ENCODE measurements around the gene PRKCSH. TPM values are rescaled to one million over a fixed set of nuclear protein-coding genes. Genes with fewer than 3 reads are reported as not detected.

The PRKCSH gene
- total RNA-seq, 2 experiments from 2014 or later: 95.6 to 271 TPM

DNA sequence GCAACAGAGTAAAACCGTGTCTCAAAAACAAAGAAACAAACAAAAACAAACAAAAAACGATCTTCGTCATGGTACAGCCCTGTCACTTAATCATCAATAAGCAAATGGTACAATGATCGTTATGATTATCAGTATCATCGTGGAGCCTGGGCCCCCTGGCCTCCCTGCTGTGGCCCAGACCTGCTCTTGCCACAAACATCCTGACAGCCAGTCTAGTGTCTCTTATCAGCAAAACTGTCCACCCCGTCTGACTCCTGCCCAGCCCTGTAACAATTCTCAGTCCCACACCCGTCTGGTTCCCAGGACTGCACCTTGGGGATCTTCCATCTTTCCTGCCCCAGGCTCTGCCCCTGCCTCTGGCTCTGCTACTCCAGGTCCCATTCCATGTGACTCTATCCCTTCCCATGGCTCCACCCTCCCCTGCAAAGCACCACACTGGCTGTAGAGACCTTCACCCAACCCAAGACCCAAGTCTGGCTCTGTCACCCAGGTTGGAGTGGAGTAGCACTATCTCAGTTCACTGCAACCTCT, 64.5 kb downstream of the PRKCSH start:
- DNase-seq (ENCODE audit: low spot score): no peak
- Histone ChIP-seq H2AFZ (ENCODE audit: low read length) (no peak overlapping the region), H3K36me3 (ENCODE audit: insufficient read depth, low read length) (peaks cover 22% of the 10 kb centered on the region), H4K20me1 (ENCODE audit: insufficient read depth, low read length) (no peaks in the 10 kb centered on the region), H3K9me2 (ENCODE audit: insufficient read depth, low read length) (no peaks in the 10 kb centered on the region), H3K4me2 (ENCODE audit: low read length) (no peak overlapping the region), H3K4me1 (ENCODE audit: insufficient read depth, low read length, poor library complexity, severe bottlenecking) (peaks cover 7% of the 10 kb centered on the region), H3K79me2 (ENCODE audit: insufficient read depth, low read depth, low read length) (peaks cover 6% of the 10 kb centered on the region; the same call in 1 of the 2 replicates), H3K27ac (ENCODE audit: low read depth, low read length, poor library complexity, severe bottlenecking) (no peak overlapping the region), H3K4me3 (ENCODE audit: low read depth, low read length, poor library complexity, severe bottlenecking) (no peak overlapping the region), H3K9me3 (ENCODE audit: low read length) (no peaks in the 10 kb centered on the region)
- ChIA-PET POLR2A (no interaction called here), CTCF (ENCODE audit: unreplicated experiment) (no interaction called here)
- TF ChIP-seq, protein P1, sequence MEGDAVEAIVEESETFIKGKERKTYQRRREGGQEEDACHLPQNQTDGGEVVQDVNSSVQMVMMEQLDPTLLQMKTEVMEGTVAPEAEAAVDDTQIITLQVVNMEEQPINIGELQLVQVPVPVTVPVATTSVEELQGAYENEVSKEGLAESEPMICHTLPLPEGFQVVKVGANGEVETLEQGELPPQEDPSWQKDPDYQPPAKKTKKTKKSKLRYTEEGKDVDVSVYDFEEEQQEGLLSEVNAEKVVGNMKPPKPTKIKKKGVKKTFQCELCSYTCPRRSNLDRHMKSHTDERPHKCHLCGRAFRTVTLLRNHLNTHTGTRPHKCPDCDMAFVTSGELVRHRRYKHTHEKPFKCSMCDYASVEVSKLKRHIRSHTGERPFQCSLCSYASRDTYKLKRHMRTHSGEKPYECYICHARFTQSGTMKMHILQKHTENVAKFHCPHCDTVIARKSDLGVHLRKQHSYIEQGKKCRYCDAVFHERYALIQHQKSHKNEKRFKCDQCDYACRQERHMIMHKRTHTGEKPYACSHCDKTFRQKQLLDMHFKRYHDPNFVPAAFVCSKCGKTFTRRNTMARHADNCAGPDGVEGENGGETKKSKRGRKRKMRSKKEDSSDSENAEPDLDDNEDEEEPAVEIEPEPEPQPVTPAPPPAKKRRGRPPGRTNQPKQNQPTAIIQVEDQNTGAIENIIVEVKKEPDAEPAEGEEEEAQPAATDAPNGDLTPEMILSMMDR (conservative IDR thresholded peaks at IDR 0.05; ENCODE audit: low read length): no peak
- TF ChIP-seq EZH2phosphoT487 (IDR thresholded peaks at IDR 0.05; ENCODE audit: borderline replicate concordance, low read depth, low read length): no peak
- BruUV-seq (replicated peaks): no TSS peak
- intact Hi-C loops (cut with micrococcal nuclease; ENCODE audit: unreplicated experiment): no loop called here

Small RNA genes within 50 kb of the gene (microRNA-seq; reads per million reads assigned to microRNA genes)
- 6.1 reads per million for gene MIR7974 (ENCODE audit: borderline replicate concordance)

Small RNA genes within 50 kb of the gene (small RNA-seq; reads per million reads assigned to genes)
- 1.0 reads per million, percentile 51 among the genes with 10 or more reads in this experiment for gene MIR7974
- gene RF00019: not detected

Other genes starting within 250 kb of the PRKCSH start
- gene KANK2, start 238.1 kb upstream of the PRKCSH start, total RNA-seq (2014; rRNA removed; shearing (Covaris generic)): 135 and 186 TPM in 2 replicates
- gene KANK2, start 238.1 kb upstream of the PRKCSH start, total RNA-seq (2022): 174 TPM in 2 replicates
- not detected in 2 replicates for gene ANGPTL8, start 196.0 kb upstream of the PRKCSH start, total RNA-seq (2014; rRNA removed; shearing (Covaris generic))
- 1.0 TPM in 1 of 2 replicates, not detected in the other for gene ANGPTL8, start 196.0 kb upstream of the PRKCSH start, total RNA-seq (2022)
- 16.6 and 24.1 TPM in 2 replicates for gene DOCK6, start 173.1 kb upstream of the PRKCSH start, total RNA-seq (2014; rRNA removed; shearing (Covaris generic))
- gene DOCK6, start 173.1 kb upstream of the PRKCSH start, total RNA-seq (2022): 74.6 and 78.2 TPM in 2 replicates
- not detected in 2 replicates for gene TSPAN16, start 139.5 kb upstream of the PRKCSH start, total RNA-seq (2014; rRNA removed; shearing (Covaris generic))
- not detected in 2 replicates for gene TSPAN16, start 139.5 kb upstream of the PRKCSH start, total RNA-seq (2022)
- 1.1 and 1.9 TPM in 2 replicates for gene RAB3D, start 96.0 kb upstream of the PRKCSH start, total RNA-seq (2014; rRNA removed; shearing (Covaris generic))
- 7.7 and 8.4 TPM in 2 replicates for gene RAB3D, start 96.0 kb upstream of the PRKCSH start, total RNA-seq (2022)
- 58.4 and 58.9 TPM in 2 replicates for gene TMEM205, start 89.4 kb upstream of the PRKCSH start, total RNA-seq (2014; rRNA removed; shearing (Covaris generic))
- 32.0 and 39.9 TPM in 2 replicates for gene TMEM205, start 89.4 kb upstream of the PRKCSH start, total RNA-seq (2022)
- gene CCDC159, start 89.1 kb upstream of the PRKCSH start, total RNA-seq (2014; rRNA removed; shearing (Covaris generic)): 13.3 and 14.1 TPM in 2 replicates
- gene CCDC159, start 89.1 kb upstream of the PRKCSH start, total RNA-seq (2022): 18.9 and 26.1 TPM in 2 replicates
- 0.54 and 0.88 TPM in 2 replicates for gene PLPPR2, start 80.2 kb upstream of the PRKCSH start, total RNA-seq (2014; rRNA removed; shearing (Covaris generic))
- 2.7 and 3.6 TPM in 2 replicates for gene PLPPR2, start 80.2 kb upstream of the PRKCSH start, total RNA-seq (2022)
- gene SWSAP1, start 61.0 kb upstream of the PRKCSH start, total RNA-seq (2014; rRNA removed; shearing (Covaris generic)): 5.6 and 6.6 TPM in 2 replicates
- 5.6 and 6.8 TPM in 2 replicates for gene SWSAP1, start 61.0 kb upstream of the PRKCSH start, total RNA-seq (2022)
- 9.9 and 19.6 TPM in 2 replicates for gene EPOR, start 51.3 kb upstream of the PRKCSH start, total RNA-seq (2014; rRNA removed; shearing (Covaris generic))
- 11.3 and 15.7 TPM in 2 replicates for gene EPOR, start 51.3 kb upstream of the PRKCSH start, total RNA-seq (2022)
- gene RGL3, start 16.3 kb upstream of the PRKCSH start, total RNA-seq (2014; rRNA removed; shearing (Covaris generic)): 0.41 TPM in 1 of 2 replicates, not detected in the other
- 0.49 and 0.61 TPM in 2 replicates for gene RGL3, start 16.3 kb upstream of the PRKCSH start, total RNA-seq (2022)
- 0.28 and 0.57 TPM in 2 replicates for gene ODAD3, start 514 bp upstream of the PRKCSH start, total RNA-seq (2014; rRNA removed; shearing (Covaris generic))
- 0.79 and 1.2 TPM in 2 replicates for gene ODAD3, start 514 bp upstream of the PRKCSH start, total RNA-seq (2022)
- 0.95 TPM in 1 of 2 replicates, not detected in the other for gene ELAVL3, start 45.4 kb downstream of the PRKCSH start, total RNA-seq (2014; rRNA removed; shearing (Covaris generic))
- 0.30 TPM in 1 of 2 replicates, not detected in the other for gene ELAVL3, start 45.4 kb downstream of the PRKCSH start, total RNA-seq (2022)
- gene ZNF653, start 70.2 kb downstream of the PRKCSH start, total RNA-seq (2014; rRNA removed; shearing (Covaris generic)): 12.3 and 14.1 TPM in 2 replicates
- 17.9 and 21.5 TPM in 2 replicates for gene ZNF653, start 70.2 kb downstream of the PRKCSH start, total RNA-seq (2022)
- 40.6 and 52.4 TPM in 2 replicates for gene ECSIT, start 93.5 kb downstream of the PRKCSH start, total RNA-seq (2014; rRNA removed; shearing (Covaris generic))
- 59.3 and 59.5 TPM in 2 replicates for gene ECSIT, start 93.5 kb downstream of the PRKCSH start, total RNA-seq (2022)
- gene CNN1, start 103.2 kb downstream of the PRKCSH start, total RNA-seq (2014; rRNA removed; shearing (Covaris generic)): not detected in 2 replicates
- gene CNN1, start 103.2 kb downstream of the PRKCSH start, total RNA-seq (2022): not detected in 2 replicates
- 48.9 and 60.5 TPM in 2 replicates for gene ELOF1, start 123.6 kb downstream of the PRKCSH start, total RNA-seq (2014; rRNA removed; shearing (Covaris generic))
- 69.0 and 73.2 TPM in 2 replicates for gene ELOF1, start 123.6 kb downstream of the PRKCSH start, total RNA-seq (2022)
- gene ACP5, start 142.0 kb downstream of the PRKCSH start, total RNA-seq (2014; rRNA removed; shearing (Covaris generic)): 13.3 and 21.6 TPM in 2 replicates
- 16.3 and 17.4 TPM in 2 replicates for gene ACP5, start 142.0 kb downstream of the PRKCSH start, total RNA-seq (2022)
- 8.0 and 11.0 TPM in 2 replicates for gene ZNF627, start 161.8 kb downstream of the PRKCSH start, total RNA-seq (2014; rRNA removed; shearing (Covaris generic))
- gene ZNF627, start 161.8 kb downstream of the PRKCSH start, total RNA-seq (2022): 16.0 and 16.8 TPM in 2 replicates